Psoas muscle (tissue), 8 donors: Measurements from ENCODE around the gene ZNF341. TPM values are rescaled to one million over a fixed set of nuclear protein-coding genes. Genes with fewer than 3 reads are reported as not detected.

Source experiments
- ATAC-seq, 4 donors: fragments of 200-7000 bp; cut with Tn5 transposase; one replicate each; pipeline ENCODE4 v1.9.1; 2020; ENCODE audit warnings: moderate library complexity in 3 of 4, mild to moderate bottlenecking in 2 of 4
- DNase-seq, 2 donors: peaks; one replicate each; pipeline ENCODE4 v3.0.0-alpha.2; 2020
- H3K27ac ChIP-seq: fragments of 200-600 bp; one replicate; pipeline ENCODE4 v1.8.0; 2022
- H3K27me3 ChIP-seq, 3 donors: fragments of 200-600 bp in 1 of 3; one replicate each; pipeline versions ENCODE4 v1.6.1 to v1.8.0; 2013 to 2022; ENCODE audit warnings: low read length in 2 of 3, mild to moderate bottlenecking in 2 of 3, moderate library complexity in 1 of 3; ENCODE audit not compliant: insufficient read depth in 3 of 3
- H3K36me3 ChIP-seq, 2 donors: fragments of 200-600 bp in 1 of 2; one replicate each; pipeline versions ENCODE4 v1.6.1 to v1.8.0; 2013 to 2022; ENCODE audit warnings: low read depth in 1 of 2, mild to moderate bottlenecking in 1 of 2, moderate library complexity in 1 of 2; ENCODE audit not compliant: insufficient read depth in 1 of 2
- H3K4me1 ChIP-seq: fragments of 200-600 bp; one replicate; pipeline ENCODE4 v1.8.0; 2022
- H3K4me3 ChIP-seq: fragments of 200-600 bp; one replicate; pipeline ENCODE4 v1.8.0; 2022; ENCODE audit warnings: mild to moderate bottlenecking
- H3K9me3 ChIP-seq: fragments of 200-600 bp; one replicate; pipeline ENCODE4 v1.8.0; 2022
- WGBS, 3 donors: extraction: QIAGEN DNeasy Blood & Tissue Kit; methylation state at CpG; one replicate each; pipeline versions ENCODE4 v1.1.6 to v1.1.7; 2013; 5-methylcytosine and 5-hydroxymethylcytosine counted together
- intact Hi-C, 2 donors: fragments of 100-400 bp; cut with DNase I; formaldehyde crosslinking; loops; one replicate each; pipeline versions ENCODE4 v1.11.0 to v1.14.2; 2022
- polyA plus RNA-seq, 3 donors: library from polyadenylated mRNA; stranded (reverse); fragments of 200-250 nt; gene quantifications; one replicate each; pipeline ENCODE4 v1.2.3, GENCODE V29; 2013
- total RNA-seq, 4 donors: library from RNA; stranded (reverse); fragmentation: NEBNext Ultra II Directional in 2 of 4; extraction: Animal tissue kit (Norgen Biotek cat#: 25700) in 2 of 4; gene quantifications; one replicate each; pipeline versions ENCODE4 v1.2.1 to v1.2.4, GENCODE V29; 2021 to 2023
- TF ChIP-seq, protein P1 (sequence below): fragments of 200-600 bp; IDR thresholded peaks from one replicate; pipeline ENCODE4 v1.8.0; 2022; ENCODE audit warnings: antibody characterized with exemption
- donor health status: healthy with polysubstance abuse.
- donor health status: DM: no; HTN: no; CAD: no; lungs with moderate emphysema.
- donor health status: Bipolar disorder and iron deficiency.
- donor health status: healthy.
- donor health status: DM: yes; HTN: yes; CAD: no.
- donor health status: DM: no; HTN: no; CAD: no.
- donor health status: DM: no; HTN: no; CAD: no.
- donor health status: DM: yes; HTN: yes; CAD: no.

The ZNF341 gene
- total and polyA plus RNA-seq, 7 donors, result 1.3 to 3.0 (median 1.5) TPM

GRCh38 chr20:33821270-33821836 lies 89.6 kb downstream of the ZNF341 start:
- DNase-seq (no peak), ATAC-seq (peak in 3 of 4 donors; percentile 31 to 46 (median 35))
- Histone ChIP-seq H3K4me1 (peaks cover 66% of the 10 kb centered on the region), H3K36me3 (no peaks in the 10 kb centered on the region), H3K27me3 (no peaks in the 10 kb centered on the region), H3K4me3 (no peak overlapping the region), H3K27ac (no peak overlapping the region), H3K9me3 (no peaks in the 10 kb centered on the region)
- TF ChIP-seq, protein P1, sequence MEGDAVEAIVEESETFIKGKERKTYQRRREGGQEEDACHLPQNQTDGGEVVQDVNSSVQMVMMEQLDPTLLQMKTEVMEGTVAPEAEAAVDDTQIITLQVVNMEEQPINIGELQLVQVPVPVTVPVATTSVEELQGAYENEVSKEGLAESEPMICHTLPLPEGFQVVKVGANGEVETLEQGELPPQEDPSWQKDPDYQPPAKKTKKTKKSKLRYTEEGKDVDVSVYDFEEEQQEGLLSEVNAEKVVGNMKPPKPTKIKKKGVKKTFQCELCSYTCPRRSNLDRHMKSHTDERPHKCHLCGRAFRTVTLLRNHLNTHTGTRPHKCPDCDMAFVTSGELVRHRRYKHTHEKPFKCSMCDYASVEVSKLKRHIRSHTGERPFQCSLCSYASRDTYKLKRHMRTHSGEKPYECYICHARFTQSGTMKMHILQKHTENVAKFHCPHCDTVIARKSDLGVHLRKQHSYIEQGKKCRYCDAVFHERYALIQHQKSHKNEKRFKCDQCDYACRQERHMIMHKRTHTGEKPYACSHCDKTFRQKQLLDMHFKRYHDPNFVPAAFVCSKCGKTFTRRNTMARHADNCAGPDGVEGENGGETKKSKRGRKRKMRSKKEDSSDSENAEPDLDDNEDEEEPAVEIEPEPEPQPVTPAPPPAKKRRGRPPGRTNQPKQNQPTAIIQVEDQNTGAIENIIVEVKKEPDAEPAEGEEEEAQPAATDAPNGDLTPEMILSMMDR, result no peak
- intact Hi-C loops, result no loop called here
- WGBS, 3 donors, result 35 to 82% (median 68%) methylated on average over 4 of the region's 4 CpGs

DNA sequence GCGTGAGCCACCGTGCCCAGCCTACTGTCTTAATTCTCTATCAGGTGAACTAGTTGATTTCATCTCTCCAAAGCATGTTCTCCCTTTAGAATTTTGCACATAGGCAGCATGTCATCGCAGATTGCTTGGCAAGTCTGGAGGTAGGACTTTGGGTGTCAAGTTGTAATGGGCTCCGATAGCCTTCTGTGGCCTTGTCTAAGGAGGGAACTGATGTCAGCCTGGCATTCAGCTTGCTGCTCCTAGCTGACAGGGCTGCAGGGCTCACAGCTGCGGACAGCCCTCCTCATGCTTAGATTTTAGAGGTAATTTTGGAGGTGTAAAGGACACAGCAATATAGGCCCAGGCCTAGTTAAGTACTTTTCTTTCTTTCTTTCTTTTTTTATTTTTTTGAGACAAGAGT lies 90.6 kb downstream of the ZNF341 start:
- peaks cover 77% of the 10 kb centered on the region for H3K4me1 ChIP-seq

GRCh38 chr20:33822991-33823390 lies 91.2 kb downstream of the ZNF341 start:
- H3K4me3 ChIP-seq, result no peak overlapping the region
- H3K9me3 ChIP-seq, result no peaks in the 10 kb centered on the region
- peaks cover 83% of the 10 kb centered on the region for H3K4me1 ChIP-seq
- H3K27ac ChIP-seq, result peak overlapping the region; percentile 59
- no peaks in the 10 kb centered on the region for H3K27me3 ChIP-seq
- 92 to 98% (median 94%) methylated on average over 5 of the region's 5 CpGs for WGBS, 3 donors
- ATAC-seq (no peak), DNase-seq (no peak)
- H3K36me3 ChIP-seq, result no peaks in the 10 kb centered on the region
- TF ChIP-seq, protein P1, result no peak
- intact Hi-C loops, result no loop called here

More for the DNA sequence above, 90.6 kb downstream of the ZNF341 start:
- peak overlapping the region; percentile 59 for H3K27ac ChIP-seq
- ATAC-seq (peak; percentile 75 to 90 (median 85)), DNase-seq (no peak)
- 30 to 45% (median 31%) methylated on average over 5 of the region's 5 CpGs for WGBS, 3 donors
- H3K4me3 ChIP-seq, result no peak overlapping the region
- H3K36me3 ChIP-seq, result no peaks in the 10 kb centered on the region
- TF ChIP-seq, protein P1, result no peak
- intact Hi-C loops, result no loop called here
- no peaks in the 10 kb centered on the region for H3K9me3 ChIP-seq
- no peaks in the 10 kb centered on the region for H3K27me3 ChIP-seq

DNA sequence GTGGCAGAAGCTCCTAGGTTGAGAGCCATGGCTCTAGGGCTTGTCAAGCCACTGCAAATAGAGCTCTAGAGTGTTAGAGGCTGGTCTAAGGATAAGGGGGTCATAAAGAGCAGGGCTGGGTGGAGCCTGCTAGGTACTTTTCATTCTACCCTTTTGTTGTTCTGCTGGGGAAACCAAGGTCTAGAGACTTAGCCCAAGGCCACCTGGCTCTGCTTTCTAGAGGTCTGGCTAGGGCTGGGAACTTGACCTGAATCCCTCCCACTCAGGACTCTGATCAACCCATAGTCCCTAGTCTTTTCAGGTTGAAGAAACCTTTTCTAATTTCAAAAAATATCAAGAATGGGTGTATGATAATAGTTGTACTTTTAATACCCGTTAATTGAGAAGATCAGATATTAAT lies 93.1 kb downstream of the ZNF341 start:
- intact Hi-C loops, result no loop called here
- H3K9me3 ChIP-seq, result no peaks in the 10 kb centered on the region
- H3K4me1 ChIP-seq, result peaks cover 84% of the 10 kb centered on the region
- DNase-seq (no peak), ATAC-seq (no peak)
- no peaks in the 10 kb centered on the region for H3K27me3 ChIP-seq
- H3K27ac ChIP-seq, result no peak overlapping the region
- H3K36me3 ChIP-seq, result no peaks in the 10 kb centered on the region
- TF ChIP-seq, protein P1, result no peak
- 95 to 100% (median 97%) methylated on average over 1 of the region's 1 CpG for WGBS, 3 donors
- no peak overlapping the region for H3K4me3 ChIP-seq
